ENCODE data around the gene RNF214. TPM values are rescaled to one million over a fixed set of nuclear protein-coding genes. Genes with fewer than 3 reads are reported as not detected.

Gene RNF214
- total RNA-seq, 3 donors from 2014 or later, result 12.3 to 13.3 (median 12.5) TPM

DNA sequence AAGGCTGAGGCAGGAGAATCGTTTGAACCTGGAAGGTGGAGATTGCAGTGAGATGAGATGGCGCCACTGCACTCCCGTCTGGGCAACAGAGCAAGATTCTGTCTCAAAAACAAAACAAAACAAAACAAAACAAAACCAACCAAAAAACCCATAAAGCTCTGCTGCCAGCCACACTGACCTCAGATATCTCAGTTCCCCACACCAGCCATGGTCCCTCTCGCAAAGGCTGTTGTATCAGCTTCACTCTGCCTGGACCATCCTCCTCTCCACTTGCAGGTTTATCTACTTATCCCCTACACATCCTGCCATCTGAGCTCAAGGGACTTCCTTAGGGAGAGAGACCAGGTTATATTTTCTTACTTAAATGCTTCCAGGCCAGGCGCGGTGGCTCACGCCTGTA is 69.8 kb downstream of the RNF214 start:
- no peaks in the 10 kb centered on the region for H3K9me3 ChIP-seq
- H3K36me3 ChIP-seq, result no peaks in the 10 kb centered on the region
- no peaks in the 10 kb centered on the region for H3K27me3 ChIP-seq
- H3K4me3 ChIP-seq, result no peak overlapping the region
- no peak overlapping the region for H3K27ac ChIP-seq
- H3K4me1 ChIP-seq, result peaks cover 0 to 8% of the 10 kb centered on the region in 2 donors
- TF ChIP-seq, protein P1, sequence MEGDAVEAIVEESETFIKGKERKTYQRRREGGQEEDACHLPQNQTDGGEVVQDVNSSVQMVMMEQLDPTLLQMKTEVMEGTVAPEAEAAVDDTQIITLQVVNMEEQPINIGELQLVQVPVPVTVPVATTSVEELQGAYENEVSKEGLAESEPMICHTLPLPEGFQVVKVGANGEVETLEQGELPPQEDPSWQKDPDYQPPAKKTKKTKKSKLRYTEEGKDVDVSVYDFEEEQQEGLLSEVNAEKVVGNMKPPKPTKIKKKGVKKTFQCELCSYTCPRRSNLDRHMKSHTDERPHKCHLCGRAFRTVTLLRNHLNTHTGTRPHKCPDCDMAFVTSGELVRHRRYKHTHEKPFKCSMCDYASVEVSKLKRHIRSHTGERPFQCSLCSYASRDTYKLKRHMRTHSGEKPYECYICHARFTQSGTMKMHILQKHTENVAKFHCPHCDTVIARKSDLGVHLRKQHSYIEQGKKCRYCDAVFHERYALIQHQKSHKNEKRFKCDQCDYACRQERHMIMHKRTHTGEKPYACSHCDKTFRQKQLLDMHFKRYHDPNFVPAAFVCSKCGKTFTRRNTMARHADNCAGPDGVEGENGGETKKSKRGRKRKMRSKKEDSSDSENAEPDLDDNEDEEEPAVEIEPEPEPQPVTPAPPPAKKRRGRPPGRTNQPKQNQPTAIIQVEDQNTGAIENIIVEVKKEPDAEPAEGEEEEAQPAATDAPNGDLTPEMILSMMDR (IDR thresholded peaks at IDR 0.05), result no peak
- TF ChIP-seq POLR2AphosphoS5 (IDR thresholded peaks at IDR 0.05) (no peak), POLR2A (IDR thresholded peaks at IDR 0.05) (no peak)
- no peak for DNase-seq (ENCODE audit: low spot score in 2 of 2)
- intact Hi-C loops (cut with DNase I; ENCODE audit: low total_unique reads), result no loop called here

DNA sequence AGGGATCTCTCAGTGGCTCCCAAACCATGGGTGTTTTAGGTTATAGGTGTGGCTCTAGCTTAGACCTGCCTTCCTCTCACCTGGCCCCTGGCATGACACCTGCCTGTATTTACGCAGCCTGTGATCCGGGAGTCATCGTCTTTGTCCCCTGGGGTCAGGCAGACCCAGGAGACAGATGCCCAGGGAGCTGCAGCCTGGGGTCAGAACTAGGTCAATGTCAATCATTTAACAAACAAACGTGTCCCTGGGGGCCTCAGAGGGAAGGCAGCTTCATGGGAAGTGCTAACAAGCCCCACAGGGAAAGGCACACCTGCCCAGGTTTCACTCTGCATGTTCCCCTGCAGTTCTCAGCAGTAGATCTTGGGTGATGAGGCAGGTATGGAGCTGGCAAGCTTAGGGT is 70.6 kb downstream of the RNF214 start:
- H3K9me3 ChIP-seq, result no peaks in the 10 kb centered on the region
- TF ChIP-seq POLR2A (IDR thresholded peaks at IDR 0.05), result no peak
- H3K4me1 ChIP-seq, result peaks cover 0 to 8% of the 10 kb centered on the region in 2 donors
- intact Hi-C loops (cut with DNase I; ENCODE audit: low total_unique reads), result no loop called here
- H3K36me3 ChIP-seq, result no peaks in the 10 kb centered on the region
- no peaks in the 10 kb centered on the region for H3K27me3 ChIP-seq
- no peak overlapping the region for H3K27ac ChIP-seq
- DNase-seq (ENCODE audit: low spot score in 2 of 2), result no peak
- H3K4me3 ChIP-seq, result no peak overlapping the region

DNA sequence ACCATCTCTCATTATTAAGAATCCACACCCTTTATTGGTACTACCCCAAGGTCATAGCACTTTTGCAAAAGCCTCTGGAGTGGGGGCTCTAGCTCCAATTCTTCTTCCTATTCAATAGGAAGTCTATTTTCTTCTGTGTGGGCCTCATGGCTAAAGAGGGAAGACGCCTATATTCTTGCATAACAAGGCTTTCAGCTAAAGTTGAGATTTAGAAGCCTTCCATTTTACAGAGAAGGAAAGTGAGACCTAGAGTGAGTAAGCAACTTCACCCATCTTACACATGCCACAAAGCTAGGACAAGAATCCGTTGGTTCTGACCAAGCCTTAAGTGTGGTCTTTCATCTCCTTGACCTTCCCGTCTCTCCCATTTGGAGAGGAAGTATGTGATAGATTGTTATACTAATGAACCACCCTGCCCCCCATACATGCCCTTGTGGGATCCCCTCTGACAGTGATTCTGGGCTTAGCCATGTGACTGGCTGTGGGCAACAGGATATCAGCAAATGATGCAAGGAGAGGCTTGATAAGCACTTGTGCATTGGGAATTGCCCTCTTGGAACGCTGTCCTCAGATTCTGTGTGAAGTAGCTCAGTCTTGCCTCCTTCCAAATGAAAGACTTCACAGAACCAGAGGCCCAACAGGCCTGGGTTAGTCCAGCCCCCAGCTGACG is 71.3 kb downstream of the RNF214 start:
- no peaks in the 10 kb centered on the region for H3K36me3 ChIP-seq
- H3K9me3 ChIP-seq, result no peaks in the 10 kb centered on the region
- H3K4me1 ChIP-seq, result peaks cover 0 to 8% of the 10 kb centered on the region in 2 donors
- H3K27ac ChIP-seq, result no peak overlapping the region
- intact Hi-C loops (cut with DNase I; ENCODE audit: low total_unique reads), result no loop called here
- TF ChIP-seq, protein P1 (IDR thresholded peaks at IDR 0.05), result no peak
- TF ChIP-seq POLR2A (IDR thresholded peaks at IDR 0.05), result no peak
- TF ChIP-seq POLR2AphosphoS5 (IDR thresholded peaks at IDR 0.05), result no peak
- no peaks in the 10 kb centered on the region for H3K27me3 ChIP-seq
- no peak for DNase-seq (ENCODE audit: low spot score in 2 of 2)
- no peak overlapping the region for H3K4me3 ChIP-seq

DNA sequence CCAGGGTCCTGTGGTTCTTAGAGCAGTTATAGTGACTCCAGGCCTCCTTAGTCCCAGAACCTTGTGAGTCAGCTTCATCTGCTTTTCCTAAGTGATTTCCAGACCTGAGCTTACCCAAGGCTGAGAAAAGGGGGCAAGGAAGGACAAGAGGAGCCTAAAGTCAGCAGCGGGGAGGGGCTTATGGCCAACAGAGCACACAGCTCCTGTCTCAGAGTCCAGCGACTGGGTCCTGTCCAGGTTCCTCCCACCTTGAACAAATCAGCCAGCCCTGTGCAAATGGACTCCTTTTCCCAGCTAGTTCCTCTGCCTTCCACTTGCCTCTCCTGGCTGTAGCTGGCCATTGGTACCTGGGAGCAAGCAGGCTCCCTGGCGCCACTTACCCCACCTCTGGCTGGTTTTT is 72.7 kb downstream of the RNF214 start:
- intact Hi-C loops (cut with DNase I; ENCODE audit: low total_unique reads), result no loop called here
- TF ChIP-seq POLR2AphosphoS5 (IDR thresholded peaks at IDR 0.05) (no peak), POLR2A (IDR thresholded peaks at IDR 0.05) (no peak)
- TF ChIP-seq, protein P1 (IDR thresholded peaks at IDR 0.05), result no peak
- Histone ChIP-seq H3K27me3 (no peaks in the 10 kb centered on the region), H3K4me3 (no peak overlapping the region), H3K4me1 (peaks cover 0 to 4% of the 10 kb centered on the region in 2 donors), H3K36me3 (no peaks in the 10 kb centered on the region), H3K27ac (no peak overlapping the region), H3K9me3 (no peaks in the 10 kb centered on the region)
- no peak for DNase-seq (ENCODE audit: low spot score in 2 of 2)

DNA sequence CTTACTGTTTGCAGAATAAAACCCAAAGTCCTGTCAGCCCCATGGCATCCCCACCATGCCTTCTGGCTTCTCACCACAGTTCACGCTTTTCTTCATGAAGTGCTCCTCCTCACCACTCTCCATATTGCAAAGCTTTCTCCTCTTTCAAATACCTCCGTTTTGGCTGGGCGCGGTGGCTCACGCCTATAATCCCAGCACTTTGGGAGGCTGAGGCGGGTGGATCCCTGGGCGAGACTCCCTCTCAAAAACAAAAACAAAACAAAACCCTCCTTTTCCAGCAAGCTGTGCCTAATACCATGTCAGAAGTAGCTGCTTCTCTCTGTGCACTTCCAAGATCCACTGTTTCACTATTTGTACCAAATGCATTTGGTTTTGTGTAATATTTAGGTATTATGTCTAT is 76.8 kb downstream of the RNF214 start:
- H3K4me3 ChIP-seq, result no peak overlapping the region
- no peak overlapping the region for H3K27ac ChIP-seq
- H3K27me3 ChIP-seq, result no peaks in the 10 kb centered on the region
- no peak for DNase-seq (ENCODE audit: low spot score in 2 of 2)
- TF ChIP-seq, protein P1 (IDR thresholded peaks at IDR 0.05), result no peak
- TF ChIP-seq POLR2AphosphoS5 (IDR thresholded peaks at IDR 0.05) (no peak), POLR2A (IDR thresholded peaks at IDR 0.05) (no peak)
- intact Hi-C loops (cut with DNase I; ENCODE audit: low total_unique reads), result no loop called here
- H3K4me1 ChIP-seq, result peaks cover 0 to under 1% of the 10 kb centered on the region in 2 donors
- H3K9me3 ChIP-seq, result no peaks in the 10 kb centered on the region
- no peaks in the 10 kb centered on the region for H3K36me3 ChIP-seq
